Fibroblast of lung (primary cell): ENCODE measurements around the gene LTBP1.

Experiments used
- CTCF ChIP-seq, 2 donors: IDR thresholded peaks in 1 of 2; conservative IDR thresholded peaks in 1 of 2; 1 replicate in 1 of 2; 2 replicates in 1 of 2; pipeline ENCODE4 v1.5.1; 2011 to 2012; ENCODE audit warnings: low read length in 2 of 2, control low read depth in 1 of 2, inconsistent platforms in 1 of 2, low read depth in 1 of 2, mild to moderate bottlenecking in 1 of 2
- EZH2 ChIP-seq: IDR thresholded peaks from 2 replicates; pipeline ENCODE4 v1.5.1; 2012; ENCODE audit warnings: low read length, control low read depth, mild to moderate bottlenecking; ENCODE audit errors: missing control alignments

GRCh38 chr2:32969444-32970162 lies 22.9 kb downstream of the LTBP1 start:
- TF ChIP-seq CTCF (conservative IDR thresholded peaks at IDR 0.05 in 1 of 2, IDR thresholded peaks at IDR 0.05 in 1 of 2; ENCODE audit: low read depth in 1 of 2, low read length in 2 of 2), result no peak
- no peak for TF ChIP-seq EZH2
